ENCODE measurements around the gene SUSD4.

SUSD4 gene

GRCh38 chr1:223260712-223261111 is 103.3 kb downstream of the SUSD4 start:
- no peak overlapping the region for H3K4me3 ChIP-seq (ENCODE audit: low read length, poor library complexity, severe bottlenecking)
- H3K9ac ChIP-seq (ENCODE audit: low read depth, low read length, poor library complexity, severe bottlenecking): no peak overlapping the region
- no peaks in the 10 kb centered on the region for H3K9me3 ChIP-seq (ENCODE audit: insufficient read depth, low read depth, low read length)
- H3K27me3 ChIP-seq (ENCODE audit: insufficient read depth, low read length, poor library complexity, severe bottlenecking): no peaks in the 10 kb centered on the region
- no peaks in the 10 kb centered on the region for H3K4me1 ChIP-seq (ENCODE audit: insufficient read depth, low read length, poor library complexity, severe bottlenecking)
- no peaks in the 10 kb centered on the region for H3K36me3 ChIP-seq (ENCODE audit: insufficient read depth, low read length)
- no peaks in the 10 kb centered on the region for H4K20me1 ChIP-seq (ENCODE audit: insufficient read depth, low read length, poor library complexity, severe bottlenecking)
- TF ChIP-seq CTCF (conservative IDR thresholded peaks at IDR 0.05; ENCODE audit: low read length) (no peak), EZH2phosphoT487 (IDR thresholded peaks at IDR 0.05; ENCODE audit: borderline replicate concordance) (no peak)
- no peaks in the 10 kb centered on the region for H3K9me2 ChIP-seq (replicated peaks; ENCODE audit: low read depth, low read length)
- no peaks in the 10 kb centered on the region for H3F3A ChIP-seq (ENCODE audit: low read depth)
- H2AFZ ChIP-seq (ENCODE audit: low read length): no peak overlapping the region
- H3K4me2 ChIP-seq (ENCODE audit: low read depth, low read length, poor library complexity, severe bottlenecking): no peak overlapping the region
- no peaks in the 10 kb centered on the region for H3K79me2 ChIP-seq (ENCODE audit: insufficient read depth, low read length)

- no peak overlapping the region for H3K4me3 ChIP-seq (ENCODE audit: low read length, poor library complexity, severe bottlenecking)
- no peak overlapping the region for H2AFZ ChIP-seq (ENCODE audit: low read length)
- H3K27me3 ChIP-seq (ENCODE audit: insufficient read depth, low read length, poor library complexity, severe bottlenecking): no peaks in the 10 kb centered on the region
- no peak overlapping the region for H3K9ac ChIP-seq (ENCODE audit: low read depth, low read length, poor library complexity, severe bottlenecking)
- no peaks in the 10 kb centered on the region for H4K20me1 ChIP-seq (ENCODE audit: insufficient read depth, low read length, poor library complexity, severe bottlenecking)
- H3K36me3 ChIP-seq (ENCODE audit: insufficient read depth, low read length): no peaks in the 10 kb centered on the region
- H3K4me1 ChIP-seq (ENCODE audit: insufficient read depth, low read length, poor library complexity, severe bottlenecking): no peaks in the 10 kb centered on the region
- H3K4me2 ChIP-seq (ENCODE audit: low read depth, low read length, poor library complexity, severe bottlenecking): no peak overlapping the region
- no peaks in the 10 kb centered on the region for H3K79me2 ChIP-seq (ENCODE audit: insufficient read depth, low read length)
- H3F3A ChIP-seq (ENCODE audit: low read depth): no peaks in the 10 kb centered on the region
- H3K9me3 ChIP-seq (ENCODE audit: insufficient read depth, low read depth, low read length): no peaks in the 10 kb centered on the region
- H3K9me2 ChIP-seq (replicated peaks; ENCODE audit: low read depth, low read length): no peaks in the 10 kb centered on the region
- TF ChIP-seq CTCF (conservative IDR thresholded peaks at IDR 0.05; ENCODE audit: low read length): no peak
- no peak for TF ChIP-seq EZH2phosphoT487 (IDR thresholded peaks at IDR 0.05; ENCODE audit: borderline replicate concordance)
Measured at GRCh38 chr1:223259462-223259861, 104.5 kb downstream of the SUSD4 start.

- Histone ChIP-seq H3K36me3 (ENCODE audit: insufficient read depth, low read length) (no peaks in the 10 kb centered on the region), H3K9ac (ENCODE audit: low read depth, low read length, poor library complexity, severe bottlenecking) (no peak overlapping the region), H3F3A (ENCODE audit: low read depth) (no peaks in the 10 kb centered on the region), H3K4me3 (ENCODE audit: low read length, poor library complexity, severe bottlenecking) (no peak overlapping the region), H3K4me2 (ENCODE audit: low read depth, low read length, poor library complexity, severe bottlenecking) (no peak overlapping the region), H3K9me3 (ENCODE audit: insufficient read depth, low read depth, low read length) (no peaks in the 10 kb centered on the region), H3K27me3 (ENCODE audit: insufficient read depth, low read length, poor library complexity, severe bottlenecking) (no peaks in the 10 kb centered on the region), H3K9me2 (replicated peaks; ENCODE audit: low read depth, low read length) (no peaks in the 10 kb centered on the region), H3K79me2 (ENCODE audit: insufficient read depth, low read length) (no peaks in the 10 kb centered on the region), H3K4me1 (ENCODE audit: insufficient read depth, low read length, poor library complexity, severe bottlenecking) (no peaks in the 10 kb centered on the region), H2AFZ (ENCODE audit: low read length) (no peak overlapping the region), H4K20me1 (ENCODE audit: insufficient read depth, low read length, poor library complexity, severe bottlenecking) (no peaks in the 10 kb centered on the region)
- TF ChIP-seq EZH2phosphoT487 (IDR thresholded peaks at IDR 0.05; ENCODE audit: borderline replicate concordance): no peak
- no peak for TF ChIP-seq CTCF (conservative IDR thresholded peaks at IDR 0.05; ENCODE audit: low read length)
Measured at GRCh38 chr1:223258751-223259198, 105.2 kb downstream of the SUSD4 start.
